Activated CD4-positive, alpha-beta T cell treated with anti-CD3 and anti-CD28 coated beads for 36 hours (primary cell): ENCODE measurements around the gene NSD2. TPM values are rescaled to one million over a fixed set of nuclear protein-coding genes. Genes with fewer than 3 reads are reported as not detected.

ENCODE experiments used
- ATAC-seq: fragments of 200-7000 bp; cut with Tn5 transposase; one replicate; pipeline ENCODE4 v1.10.0; 2021; ENCODE audit warnings: mild to moderate bottlenecking, moderate library complexity
- CTCF ChIA-PET: fragments of 350-600 bp; sonication (Branson Sonifier 250); formaldehyde crosslinking; loops from one replicate; lab custom pipeline; 2021; ENCODE audit warnings: antibody characterized with exemption; lab: Charles Lee
- POLR2A ChIA-PET: fragments of 350-600 bp; sonication (Branson Sonifier 250); formaldehyde crosslinking; loops from one replicate; lab custom pipeline; 2021; ENCODE audit warnings: antibody characterized with exemption, inconsistent platforms; lab: Charles Lee
- DNase-seq: peaks from one replicate; pipeline ENCODE4 v3.0.0-alpha.2; 2020
- H3K27ac Mint-ChIP-seq: one replicate; pipeline ENCODE4 v1.8.0; 2021; ENCODE audit warnings: mixed read lengths
- H3K27me3 Mint-ChIP-seq: one replicate; pipeline ENCODE4 v1.8.0; 2021; ENCODE audit warnings: mixed read lengths
- H3K36me3 Mint-ChIP-seq: one replicate; pipeline ENCODE4 v1.8.0; 2021; ENCODE audit warnings: low read depth, mixed read lengths
- H3K4me1 Mint-ChIP-seq: one replicate; pipeline ENCODE4 v1.8.0; 2021; ENCODE audit warnings: mixed read lengths
- H3K4me3 Mint-ChIP-seq: one replicate; pipeline ENCODE4 v1.8.0; 2021; ENCODE audit warnings: mild to moderate bottlenecking, moderate library complexity, mixed read lengths
- H3K9me3 Mint-ChIP-seq: one replicate; pipeline ENCODE4 v1.8.0; 2021; ENCODE audit warnings: low read depth, mixed read lengths
- intact Hi-C, 2 experiments: fragments of 100-400 bp; cut with DNase I in 1 of 2; cut with micrococcal nuclease in 1 of 2; formaldehyde crosslinking; loops; one replicate each; pipeline versions ENCODE4 v1.14.2 to v1.15.1; 2022 to 2024; cut with DNase I, micrococcal nuclease
- total RNA-seq, 2 experiments: library from RNA; stranded (reverse); gene quantifications; one replicate each; pipeline ENCODE4 v1.2.3, GENCODE V29; 2021

Gene NSD2
- total RNA-seq, 2 experiments from 2014 or later, result 194 to 232 TPM

- CTCF ChIA-PET, result interaction anchor here (1.1 to 1.4 kb wide), 2 partner anchors 16 to 43 kb away, joined by 3 to 19 read pairs; no protein-coding TSS in a partner anchor
These were observed 14.9 kb upstream of the NSD2 start, which contains the start of gene LETM1 for GRCh38 chr4:1856071-1856942. TSS of gene LETM1 (minus strand) at chr4:1856156. CDS start at chr4:1855950, 206 bp downstream.

GRCh38 chr4:1856943-1857699 lies 14.1 kb upstream of the NSD2 start:
- intact Hi-C loops, result loop anchor here (1.0 to 5.0 kb wide), 18 partner anchors 13 to 1345 kb away; partner anchors contain the start of genes SLBP (in 2 of the 2), CFAP99 (in 1 of the 2), CTBP1 (in 1 of the 2) and FAM193A (in 1 of the 2)
- Mint-ChIP-seq H3K9me3 (no peaks in the 10 kb centered on the region), H3K4me1 (peaks cover 37% of the 10 kb centered on the region), H3K4me3 (peak overlapping the region; percentile 78), H3K36me3 (peaks cover 9% of the 10 kb centered on the region), H3K27ac (peak overlapping the region; percentile 47), H3K27me3 (no peaks in the 10 kb centered on the region)
- ChIA-PET CTCF (interaction anchor here (0.6 to 1.6 kb wide), 6 partner anchors 16 to 670 kb away, joined by 3 to 19 read pairs (median 4); no protein-coding TSS in a partner anchor), POLR2A (interaction anchor here (0.6 to 2.1 kb wide), 3 partner anchors 13 to 123 kb away, joined by 3 to 11 read pairs (median 7); partner anchors contain the start of gene NSD2)
- DNase-seq, result peak; percentile 34
- no peak for ATAC-seq

More at GRCh38 chr4:1856071-1856942, 14.9 kb upstream of the NSD2 start, which contains the start of gene LETM1:
- peaks cover 39% of the 10 kb centered on the region for H3K4me1 Mint-ChIP-seq
- peak; percentile 97 for DNase-seq
- peak; percentile 99 for ATAC-seq
- POLR2A ChIA-PET, result interaction anchor here (0.5 to 2.1 kb wide), 6 partner anchors 10 to 122 kb away, joined by 3 to 11 read pairs (median 6); partner anchors contain the start of gene NSD2
- intact Hi-C loops, result loop anchor here (1.0 to 5.0 kb wide), 18 partner anchors 14 to 1346 kb away; partner anchors contain the start of genes SLBP (in 2 of the 2), CFAP99 (in 1 of the 2), CTBP1 (in 1 of the 2) and FAM193A (in 1 of the 2)
- H3K27ac Mint-ChIP-seq, result peak within 1 kb of the TSS; percentile 55
- H3K9me3 Mint-ChIP-seq, result no peaks in the 10 kb centered on the region
- H3K36me3 Mint-ChIP-seq, result peaks cover 9% of the 10 kb centered on the region
- H3K4me3 Mint-ChIP-seq, result peak within 1 kb of the TSS; percentile 78
- H3K27me3 Mint-ChIP-seq, result no peaks in the 10 kb centered on the region

DNA sequence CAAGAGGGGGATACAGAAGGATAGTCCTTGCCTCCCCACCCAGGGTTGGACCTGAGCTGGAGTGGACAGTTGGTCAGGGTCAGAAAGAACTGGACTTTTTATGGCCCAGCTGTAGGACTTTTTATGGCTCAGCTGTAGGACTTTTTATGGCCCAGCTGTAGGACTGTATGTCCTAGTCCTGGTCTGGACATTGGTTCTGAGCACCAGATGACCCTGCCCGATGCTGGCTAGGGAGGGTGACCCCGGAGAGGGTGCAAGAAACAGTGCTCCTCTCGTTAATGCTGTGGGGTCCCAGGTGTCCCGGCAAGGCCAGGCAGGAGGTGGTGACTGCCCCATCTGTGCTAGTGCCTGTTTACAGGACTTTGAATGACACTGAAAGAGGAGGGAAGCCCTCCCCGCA lies 13.3 kb upstream of the NSD2 start:
- H3K36me3 Mint-ChIP-seq, result peaks cover 7% of the 10 kb centered on the region
- H3K4me1 Mint-ChIP-seq, result peaks cover 35% of the 10 kb centered on the region
- H3K27ac Mint-ChIP-seq, result no peak overlapping the region
- no peak overlapping the region for H3K4me3 Mint-ChIP-seq
- ChIA-PET CTCF (interaction anchor here (0.6 to 1.6 kb wide), 4 partner anchors 10 to 671 kb away, joined by 3 to 7 read pairs (median 4); no protein-coding TSS in a partner anchor), POLR2A (interaction anchor here (1.2 kb wide), 1 partner anchor 13 kb away, joined by 3 read pairs; the partner anchor contains the start of gene NSD2)
- DNase-seq (no peak), ATAC-seq (no peak)
- H3K27me3 Mint-ChIP-seq, result no peaks in the 10 kb centered on the region
- intact Hi-C loops, result loop anchor here (2.0 to 5.0 kb wide), 5 partner anchors 151 to 1344 kb away; partner anchors contain the start of genes CTBP1 (in 1 of the 2), GRK4 (in 1 of the 2), NELFA (in 1 of the 2) and NOP14 (in 1 of the 2)
- H3K9me3 Mint-ChIP-seq, result no peaks in the 10 kb centered on the region

DNA sequence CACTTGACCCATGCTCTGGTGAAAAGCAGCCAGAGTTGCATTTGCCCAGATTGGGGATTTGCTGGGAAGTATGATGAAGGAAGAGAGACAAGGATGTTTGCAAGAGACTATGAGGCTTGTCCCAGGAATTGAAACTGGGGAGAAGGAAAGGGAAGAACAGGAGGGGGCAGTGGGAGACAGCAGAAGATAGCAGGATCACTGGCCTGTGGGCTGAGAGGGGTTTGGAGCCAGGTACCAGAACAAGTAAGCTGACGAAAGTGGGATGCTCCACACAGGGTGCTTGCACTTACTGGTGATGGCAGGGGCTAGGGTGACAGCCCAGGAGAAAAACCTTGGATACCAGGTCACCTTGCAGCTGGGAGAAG lies 11.8 kb upstream of the NSD2 start:
- H3K9me3 Mint-ChIP-seq, result no peaks in the 10 kb centered on the region
- peaks cover 30% of the 10 kb centered on the region for H3K4me1 Mint-ChIP-seq
- no peak overlapping the region for H3K4me3 Mint-ChIP-seq
- no peaks in the 10 kb centered on the region for H3K27me3 Mint-ChIP-seq
- no peak for ATAC-seq
- CTCF ChIA-PET, result no interaction called here
- no peak for DNase-seq
- no peaks in the 10 kb centered on the region for H3K36me3 Mint-ChIP-seq
- no peak overlapping the region for H3K27ac Mint-ChIP-seq
- POLR2A ChIA-PET, result no interaction called here
- intact Hi-C loops, result loop anchor here (5.0 kb wide), 4 partner anchors 608 to 1343 kb away; partner anchors contain the start of genes CTBP1 (in 1 of the 2), GRK4 (in 1 of the 2), NOP14 (in 1 of the 2) and RNF4 (in 1 of the 2)

DNA sequence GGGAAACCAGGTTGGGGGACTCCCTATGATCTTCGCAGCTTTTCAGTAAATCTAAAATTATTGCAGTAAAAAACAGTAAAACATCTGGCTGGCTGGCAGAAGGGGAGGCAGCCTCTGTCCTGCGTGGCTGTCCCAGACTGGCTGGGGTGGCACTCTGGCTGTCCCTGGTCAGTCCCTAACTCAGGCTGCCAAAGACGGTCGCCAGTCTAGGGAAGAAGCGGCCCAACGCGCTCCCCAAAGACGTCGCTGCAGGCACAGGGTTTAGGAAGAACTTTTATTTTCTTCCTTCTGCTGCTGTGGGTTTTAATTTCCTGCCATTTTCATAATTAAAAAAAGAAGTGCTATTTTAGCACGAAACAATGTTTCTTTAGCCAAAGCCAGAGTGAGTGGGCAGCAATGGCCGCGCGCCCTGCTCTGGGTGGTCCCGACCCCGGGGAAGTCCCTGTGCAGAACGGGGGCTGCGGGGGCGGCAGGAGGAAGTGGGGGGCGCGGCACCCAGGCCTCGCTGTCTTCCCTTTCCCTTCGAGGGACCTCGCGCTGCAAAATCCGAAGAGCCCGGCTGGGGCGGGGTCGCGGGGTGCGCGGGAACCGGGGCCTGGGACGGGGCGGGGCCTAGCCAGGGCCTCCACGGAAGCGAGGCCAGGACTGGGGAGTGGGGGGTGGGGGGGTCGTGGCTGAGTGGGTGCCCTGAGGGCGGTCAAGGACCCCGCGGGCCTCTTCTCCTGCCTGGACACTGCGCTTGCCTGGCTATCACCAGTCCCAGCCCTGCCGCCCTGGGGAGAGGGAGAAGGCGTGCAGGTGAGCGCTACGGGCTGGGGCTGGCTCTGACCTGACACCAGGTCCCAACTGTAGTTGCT lies 8.9 kb upstream of the NSD2 start:
- peaks cover 19% of the 10 kb centered on the region for H3K4me1 Mint-ChIP-seq
- peak overlapping the region; percentile 51 for H3K27ac Mint-ChIP-seq
- ATAC-seq (peak; percentile 70), DNase-seq (peak; percentile 42)
- H3K36me3 Mint-ChIP-seq, result no peaks in the 10 kb centered on the region
- POLR2A ChIA-PET, result no interaction called here
- intact Hi-C loops, result no loop called here
- H3K9me3 Mint-ChIP-seq, result no peaks in the 10 kb centered on the region
- CTCF ChIA-PET, result interaction anchor here (0.9 to 1.2 kb wide), 4 partner anchors 11 to 169 kb away, joined by 3 to 5 read pairs (median 4); no protein-coding TSS in a partner anchor
- no peaks in the 10 kb centered on the region for H3K27me3 Mint-ChIP-seq
- H3K4me3 Mint-ChIP-seq, result peak overlapping the region; percentile 54

GRCh38 chr4:1862961-1863296 lies 8.3 kb upstream of the NSD2 start:
- H3K4me1 Mint-ChIP-seq, result peaks cover 19% of the 10 kb centered on the region
- H3K9me3 Mint-ChIP-seq, result no peaks in the 10 kb centered on the region
- no peaks in the 10 kb centered on the region for H3K36me3 Mint-ChIP-seq
- DNase-seq (no peak), ATAC-seq (no peak)
- H3K27me3 Mint-ChIP-seq, result no peaks in the 10 kb centered on the region
- H3K27ac Mint-ChIP-seq, result peak overlapping the region; percentile 47
- POLR2A ChIA-PET, result no interaction called here
- intact Hi-C loops, result no loop called here
- no peak overlapping the region for H3K4me3 Mint-ChIP-seq
- CTCF ChIA-PET, result interaction anchor here (0.6 to 1.2 kb wide), 4 partner anchors 10 to 553 kb away, joined by 3 to 5 read pairs (median 4); no protein-coding TSS in a partner anchor

DNA sequence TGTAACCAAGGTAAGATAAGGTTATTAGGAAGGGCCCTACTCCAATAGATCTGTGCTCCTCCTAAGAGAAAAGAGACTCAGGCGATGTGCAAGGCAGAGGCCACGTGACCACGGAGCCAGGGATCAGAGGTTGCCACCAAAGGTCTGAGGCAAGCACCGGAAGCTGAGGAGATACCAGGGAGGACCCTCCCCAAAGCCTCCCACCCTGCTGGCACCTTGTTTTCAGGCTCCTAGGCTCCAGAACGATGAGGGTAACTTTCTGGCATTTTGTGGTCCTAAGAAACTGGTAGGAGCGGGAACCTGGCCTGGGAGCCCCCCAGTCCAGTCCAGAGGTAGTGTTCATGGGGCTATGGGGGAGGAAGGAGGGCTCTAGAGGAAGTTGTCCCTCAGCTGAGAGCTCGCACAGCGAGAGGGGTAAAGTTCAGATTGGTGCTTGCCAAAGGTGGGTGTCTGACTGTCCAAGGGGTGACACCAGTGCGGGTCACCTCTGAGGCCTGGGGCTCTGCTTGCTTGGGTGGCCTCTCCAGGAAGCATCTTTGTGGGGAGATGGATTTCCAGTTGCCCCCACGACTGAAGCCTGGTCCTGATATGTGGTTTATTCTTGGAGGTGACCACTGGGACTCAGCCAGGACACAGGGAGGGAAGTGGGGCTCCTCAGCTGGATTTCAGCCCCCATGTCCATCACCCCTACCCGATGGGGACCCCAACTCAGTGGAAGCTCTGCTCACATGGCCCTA lies 7.7 kb upstream of the NSD2 start:
- ATAC-seq (no peak), DNase-seq (no peak)
- CTCF ChIA-PET, result interaction anchor here (0.6 to 1.2 kb wide), 5 partner anchors 10 to 553 kb away, joined by 3 to 5 read pairs (median 3); no protein-coding TSS in a partner anchor
- intact Hi-C loops, result no loop called here
- Mint-ChIP-seq H3K27ac (no peak overlapping the region), H3K36me3 (no peaks in the 10 kb centered on the region), H3K4me1 (peaks cover 19% of the 10 kb centered on the region), H3K9me3 (no peaks in the 10 kb centered on the region), H3K4me3 (no peak overlapping the region), H3K27me3 (no peaks in the 10 kb centered on the region)
- POLR2A ChIA-PET, result no interaction called here

DNA sequence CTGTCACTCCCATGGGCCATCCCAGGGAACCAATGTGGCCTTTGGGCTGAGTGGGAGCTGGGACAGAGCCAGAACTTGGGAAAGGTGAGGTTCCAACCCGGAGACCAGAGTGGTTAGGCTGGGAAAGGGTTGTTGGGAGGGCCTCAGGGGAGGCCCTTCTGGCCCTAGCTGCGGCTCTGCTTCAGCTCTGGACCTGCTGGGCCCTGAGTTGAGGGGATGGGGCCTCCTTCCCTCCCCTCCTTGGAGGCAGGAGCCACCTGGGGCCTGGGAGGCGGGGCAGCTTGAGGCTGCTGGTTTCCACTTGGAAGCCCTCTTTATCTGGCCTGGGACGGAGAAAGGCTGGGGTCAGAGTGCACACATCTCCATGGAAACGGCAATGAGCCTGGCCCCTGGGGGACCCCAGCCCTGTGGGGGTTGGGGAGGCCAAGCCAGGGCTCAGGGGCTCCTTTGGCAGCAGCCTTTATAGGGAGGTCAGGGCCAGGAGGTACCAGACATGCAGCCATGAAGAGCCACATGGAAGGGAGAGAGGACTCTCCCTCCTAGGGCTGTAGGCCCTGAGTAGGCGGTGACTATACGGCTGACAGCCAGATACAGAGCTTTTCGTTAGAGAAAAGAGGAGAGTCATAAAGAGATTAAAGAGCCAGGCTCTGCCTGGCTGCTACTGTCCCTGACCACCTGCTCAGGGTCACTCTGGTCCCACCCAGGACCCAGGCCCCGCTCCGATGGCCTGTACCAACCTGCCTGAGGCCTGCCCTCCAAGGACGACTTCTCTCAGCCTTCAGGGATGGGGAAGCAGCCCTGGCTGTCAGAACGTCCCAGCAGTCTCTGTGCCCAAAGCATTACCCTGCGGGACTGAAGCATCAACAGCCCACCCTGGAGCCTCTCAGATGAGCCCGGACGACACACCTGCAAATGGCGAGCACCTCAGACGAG lies 6.9 kb upstream of the NSD2 start:
- Mint-ChIP-seq H3K4me3 (no peak overlapping the region), H3K27ac (no peak overlapping the region), H3K36me3 (no peaks in the 10 kb centered on the region), H3K27me3 (no peaks in the 10 kb centered on the region), H3K9me3 (no peaks in the 10 kb centered on the region), H3K4me1 (peaks cover 22% of the 10 kb centered on the region)
- ChIA-PET POLR2A (no interaction called here), CTCF (interaction anchor here (0.6 kb wide), 1 partner anchor 14 kb away, joined by 4 read pairs; no protein-coding TSS in a partner anchor)
- intact Hi-C loops, result no loop called here
- no peak for DNase-seq
- ATAC-seq, result no peak

- Mint-ChIP-seq H3K4me3 (no peak overlapping the region), H3K27ac (no peak overlapping the region), H3K9me3 (no peaks in the 10 kb centered on the region), H3K4me1 (peaks cover 27% of the 10 kb centered on the region), H3K36me3 (no peaks in the 10 kb centered on the region), H3K27me3 (no peaks in the 10 kb centered on the region)
- ATAC-seq (no peak), DNase-seq (no peak)
- CTCF ChIA-PET, result interaction anchor here (1.2 kb wide), 1 partner anchor 118 kb away, joined by 3 read pairs; no protein-coding TSS in a partner anchor
- intact Hi-C loops, result no loop called here
- POLR2A ChIA-PET, result interaction anchor here (0.8 kb wide), 1 partner anchor 10 kb away, joined by 3 read pairs; no protein-coding TSS in a partner anchor
These were observed 5.0 kb upstream of the NSD2 start for GRCh38 chr4:1866189-1866661.
